ENCODE data around the gene UBTD2.

DNA sequence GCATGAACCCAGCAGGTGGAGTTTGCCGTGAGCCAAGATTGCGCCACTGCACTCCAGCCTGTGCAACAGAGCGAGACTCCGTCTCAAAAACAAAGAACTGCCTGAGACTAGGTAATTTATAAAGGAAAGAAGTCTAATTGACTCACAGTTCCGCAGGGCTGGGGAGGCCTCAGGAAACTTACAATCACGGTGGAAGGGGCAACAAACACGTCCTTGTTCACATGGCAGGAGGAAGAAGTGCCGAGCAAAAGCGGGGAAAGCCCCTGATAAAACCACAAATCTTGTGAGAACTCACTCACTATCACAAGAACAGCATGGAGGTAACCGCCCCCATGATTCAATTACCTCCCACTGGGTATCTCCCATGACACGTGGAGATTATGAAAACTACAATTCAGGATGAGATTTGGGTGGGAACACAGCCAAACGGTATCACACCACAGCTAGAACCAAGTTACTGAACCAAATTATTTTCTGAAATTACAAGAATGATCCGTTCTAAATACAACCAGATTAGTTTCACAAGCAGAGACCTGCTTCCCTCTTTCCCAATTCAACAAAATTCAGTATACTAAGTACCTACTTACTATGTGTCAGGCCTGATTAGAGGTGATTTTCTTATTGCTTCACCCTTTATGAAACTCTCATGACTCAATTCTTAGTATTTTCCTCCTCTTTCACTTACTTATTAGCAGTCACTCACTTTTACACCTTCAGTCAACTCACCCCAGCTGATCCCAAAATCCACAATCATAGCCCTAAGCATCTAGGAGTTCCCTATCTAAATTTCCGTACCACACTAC is 8.4 kb downstream of the UBTD2 start:
- TF ChIP-seq CTCF (IDR thresholded peaks at IDR 0.05) (no peak), POLR2A (IDR thresholded peaks at IDR 0.05) (no peak), EP300 (IDR thresholded peaks at IDR 0.05) (no peak)
